ENCODE data around the gene TEKT1. TPM values are rescaled to one million over a fixed set of nuclear protein-coding genes. Genes with fewer than 3 reads are reported as not detected.

The TEKT1 gene
- total RNA-seq, 1 experiment from 2014 or later, result not detected

DNA sequence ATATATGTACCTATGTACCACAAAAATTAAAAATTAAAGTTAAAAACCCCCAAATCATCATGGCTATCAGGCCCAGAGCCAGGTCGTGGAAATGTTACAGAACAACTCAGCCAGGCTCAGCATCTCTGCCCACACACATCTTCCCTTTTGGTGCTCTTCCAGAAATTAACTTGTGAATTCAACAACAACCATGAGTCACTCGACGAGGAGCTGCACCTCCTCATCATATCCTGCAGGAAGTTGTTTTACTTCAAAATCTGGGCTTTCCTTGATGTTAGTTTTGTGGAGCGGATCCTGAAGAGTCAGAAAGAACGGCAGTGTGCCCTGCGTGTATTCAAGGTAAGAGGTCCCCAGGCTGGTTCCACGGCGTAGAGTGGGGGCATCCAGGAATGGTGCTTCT, 44.9 kb downstream of the TEKT1 start:
- no CpG with 5 or more reads among the region's 8 CpGs for WGBS (ENCODE audit: extremely low coverage, insufficient read length, low lambda C conversion rate)
- Histone ChIP-seq H3K4me2 (ENCODE audit: insufficient read depth, insufficient read length, low read length) (no peak overlapping the region), H3K27me3 (ENCODE audit: insufficient read depth, low read length) (no peaks in the 10 kb centered on the region), H3K79me1 (ENCODE audit: insufficient read depth, low read depth, low read length, poor library complexity, severe bottlenecking) (no peaks in the 10 kb centered on the region), H4K8ac (replicated peaks; ENCODE audit: insufficient read length, low read depth, low read length) (no peak overlapping the region), H2BK20ac (ENCODE audit: low read depth, low read length, poor library complexity, severe bottlenecking) (no peak overlapping the region), H3K56ac (ENCODE audit: insufficient read length, low read depth, low read length) (no peak overlapping the region), H2AK5ac (ENCODE audit: insufficient read length, low read length) (no peak overlapping the region), H3K79me2 (ENCODE audit: insufficient read depth, low read length) (no peaks in the 10 kb centered on the region), H3K14ac (ENCODE audit: insufficient read depth, low read length) (no peak overlapping the region), H3T11ph (ENCODE audit: low read length) (no peak overlapping the region), H3K9ac (ENCODE audit: extremely low read depth, insufficient read length, low read length) (no peak overlapping the region), H3K4me1 (ENCODE audit: insufficient read depth, low read length) (no peaks in the 10 kb centered on the region), H4K91ac (ENCODE audit: insufficient read length, low read depth, low read length) (no peak overlapping the region), H3K9me3 (ENCODE audit: control insufficient read depth, low read depth, low read length) (no peaks in the 10 kb centered on the region), H3K23ac (ENCODE audit: insufficient read length, low read depth, low read length) (no peak overlapping the region), H2AFZ (ENCODE audit: low read length) (no peak overlapping the region), H3K27ac (ENCODE audit: insufficient read length, low read depth, low read length) (no peak overlapping the region), H2BK12ac (ENCODE audit: insufficient read length, low read depth, low read length) (no peak overlapping the region), H3K18ac (ENCODE audit: insufficient read length, low read depth, low read length) (no peak overlapping the region), H2BK15ac (ENCODE audit: low read depth, low read length) (no peak overlapping the region), H3K23me2 (ENCODE audit: insufficient read length, low read depth, low read length, poor library complexity, severe bottlenecking) (no peaks in the 10 kb centered on the region), H4K20me1 (ENCODE audit: control insufficient read depth, insufficient read depth, insufficient read length) (no peaks in the 10 kb centered on the region), H2BK5ac (ENCODE audit: insufficient read length, low read length) (no peak overlapping the region), H4K5ac (ENCODE audit: insufficient read length, low read depth, low read length) (no peak overlapping the region), H2BK120ac (ENCODE audit: low read depth, low read length, poor library complexity, severe bottlenecking) (no peak overlapping the region), H3K4ac (ENCODE audit: low read depth, low read length) (no peak overlapping the region)
- H3K4me1 Mint-ChIP-seq, result no peaks in the 10 kb centered on the region
- no peaks in the 10 kb centered on the region; a peak in 1 of 5 replicates for H3K9me3 Mint-ChIP-seq
- TF ChIP-seq CTCF (conservative IDR thresholded peaks at IDR 0.05), result no peak
- DNase-seq, result no peak
- H3K4me3 Mint-ChIP-seq, result no peak overlapping the region
- peaks cover 65% of the 10 kb centered on the region for H3K27me3 Mint-ChIP-seq (ENCODE audit: low read depth)
- no peak overlapping the region for H3K27ac Mint-ChIP-seq
- H3K36me3 Mint-ChIP-seq (ENCODE audit: insufficient read depth in 1 of 3, low read depth in 3 of 3), result no peaks in the 10 kb centered on the region
